SH-SY5Y (cell line): Measurements from ENCODE around the gene SLC27A3.

Experiments
- GATA2 ChIP-seq: IDR thresholded peaks from 2 replicates; pipeline ENCODE4 v1.6.1; 2011; ENCODE audit warnings: mild to moderate bottlenecking, low read depth, low read length
- GATA3 ChIP-seq: IDR thresholded peaks from 2 replicates; pipeline ENCODE4 v1.6.1; 2011; ENCODE audit warnings: low read depth, mild to moderate bottlenecking, low read length, moderate library complexity

DNA sequence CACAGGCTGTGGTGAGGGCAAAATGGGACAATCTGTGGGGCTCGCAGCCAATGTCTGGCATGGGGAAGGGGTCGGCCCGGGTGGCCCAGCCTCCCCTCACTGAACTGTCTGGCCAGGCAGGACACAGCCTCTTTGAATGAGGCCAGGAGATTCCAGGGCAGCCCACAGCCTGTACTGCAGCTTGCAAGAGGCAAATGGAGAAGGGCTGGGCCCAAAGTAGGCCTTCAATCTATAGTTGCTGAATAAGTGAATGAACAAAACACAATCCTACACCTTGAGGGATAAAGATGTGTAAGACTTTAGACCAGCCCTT, 23.2 kb downstream of the SLC27A3 start:
- TF ChIP-seq GATA2: no peak
- no peak for TF ChIP-seq GATA3
